ENCODE results near the gene RAD51B. TPM values are rescaled to one million over a fixed set of nuclear protein-coding genes. Genes with fewer than 3 reads are reported as not detected.
A peak's percentile ranks its signal among the peaks of the same experiment; 100 is the strongest.

Gene RAD51B
- total and polyA plus RNA-seq, 4 experiments from 2014 or later, result 22.0 to 35.7 (median 31.4) TPM

- H3K36me3 Mint-ChIP-seq, result peaks cover 0 to 7% of the 10 kb centered on the region in 2 donors
- H3K9me3 Mint-ChIP-seq, result peaks cover 0 to 2% (median 0%) of the 10 kb centered on the region in 8 donors
- H3K36me3 ChIP-seq (ENCODE audit: insufficient read depth, low read length), result no peaks in the 10 kb centered on the region
- POLR2A ChIA-PET (ENCODE audit: partially characterized antibody), result interaction anchor here (1.5 kb wide), 1 partner anchor 11 kb away, joined by 10 read pairs; no protein-coding TSS in a partner anchor
- H3K4me1 ChIP-seq (ENCODE audit: insufficient read depth, low read length), result no peaks in the 10 kb centered on the region
- no peaks in the 10 kb centered on the region for H3K9me3 ChIP-seq (ENCODE audit: control insufficient read depth in 1 of 2, low read length in 2 of 2)
- H3K4me1 Mint-ChIP-seq, result peaks cover 12 to 19% (median 16%) of the 10 kb centered on the region in 4 donors
- H3K27me3 ChIP-seq (ENCODE audit: insufficient read depth, low read length), result no peaks in the 10 kb centered on the region
- no peak overlapping the region for H3K4me3 ChIP-seq (ENCODE audit: low read length in 2 of 2)
- CTCF ChIA-PET (ENCODE audit: partially characterized antibody), result no interaction called here
- no peaks in the 10 kb centered on the region for H3K27me3 Mint-ChIP-seq
- no peak overlapping the region for H3K27ac ChIP-seq (ENCODE audit: low read depth, low read length)
- peak overlapping the region in 4 of 7 donors; percentile 14 to 42 (median 30) for H3K27ac Mint-ChIP-seq
- intact Hi-C loops (cut with micrococcal nuclease), result no loop called here
- peak overlapping the region in 1 of 8 donors; percentile 25 for H3K4me3 Mint-ChIP-seq
- DNase-seq, result peak in 1 of 5 donors; percentile 22
Measured at GRCh38 chr14:68495101-68496039, 675.8 kb downstream of the RAD51B start.

GRCh38 chr14:68497011-68497410 is 677.4 kb downstream of the RAD51B start:
- peaks cover 14 to 19% (median 16%) of the 10 kb centered on the region in 4 donors for H3K4me1 Mint-ChIP-seq
- no peak overlapping the region for H3K27ac ChIP-seq (ENCODE audit: low read depth, low read length)
- no peaks in the 10 kb centered on the region for H3K27me3 Mint-ChIP-seq
- peak overlapping the region in 1 of 7 donors; percentile 49 for H3K27ac Mint-ChIP-seq
- H3K4me3 Mint-ChIP-seq, result no peak overlapping the region
- CTCF ChIA-PET (ENCODE audit: partially characterized antibody), result interaction anchor here (0.6 kb wide), 1 partner anchor 634 kb away, joined by 4 read pairs; no protein-coding TSS in a partner anchor
- H3K36me3 Mint-ChIP-seq, result peaks cover 0 to 7% of the 10 kb centered on the region in 2 donors
- POLR2A ChIA-PET (ENCODE audit: partially characterized antibody), result interaction anchor here (1.2 kb wide), 1 partner anchor 9 kb away, joined by 3 read pairs; no protein-coding TSS in a partner anchor
- DNase-seq, result no peak
- no peak overlapping the region for H3K4me3 ChIP-seq (ENCODE audit: low read length in 2 of 2)
- no peaks in the 10 kb centered on the region for H3K27me3 ChIP-seq (ENCODE audit: insufficient read depth, low read length)
- H3K36me3 ChIP-seq (ENCODE audit: insufficient read depth, low read length), result no peaks in the 10 kb centered on the region
- H3K4me1 ChIP-seq (ENCODE audit: insufficient read depth, low read length), result no peaks in the 10 kb centered on the region
- peaks cover 0 to 2% (median 0%) of the 10 kb centered on the region in 8 donors for H3K9me3 Mint-ChIP-seq
- H3K9me3 ChIP-seq (ENCODE audit: control insufficient read depth in 1 of 2, low read length in 2 of 2), result no peaks in the 10 kb centered on the region
- intact Hi-C loops (cut with micrococcal nuclease), result no loop called here

GRCh38 chr14:68499451-68499850 is 679.9 kb downstream of the RAD51B start:
- H3K4me1 Mint-ChIP-seq, result peaks cover 14 to 22% (median 20%) of the 10 kb centered on the region in 4 donors
- no peak overlapping the region for H3K27ac ChIP-seq (ENCODE audit: low read depth, low read length)
- peak overlapping the region in 2 of 7 donors; percentile 32 to 47 for H3K27ac Mint-ChIP-seq
- intact Hi-C loops (cut with micrococcal nuclease), result no loop called here
- H3K27me3 ChIP-seq (ENCODE audit: insufficient read depth, low read length), result no peaks in the 10 kb centered on the region
- no peaks in the 10 kb centered on the region for H3K36me3 ChIP-seq (ENCODE audit: insufficient read depth, low read length)
- ChIA-PET CTCF (ENCODE audit: partially characterized antibody) (no interaction called here), POLR2A (ENCODE audit: partially characterized antibody) (no interaction called here)
- H3K36me3 Mint-ChIP-seq, result peaks cover 0 to 7% of the 10 kb centered on the region in 2 donors
- no peak overlapping the region for H3K4me3 ChIP-seq (ENCODE audit: low read length in 2 of 2)
- H3K9me3 ChIP-seq (ENCODE audit: control insufficient read depth in 1 of 2, low read length in 2 of 2), result no peaks in the 10 kb centered on the region
- no peaks in the 10 kb centered on the region for H3K4me1 ChIP-seq (ENCODE audit: insufficient read depth, low read length)
- H3K4me3 Mint-ChIP-seq, result no peak overlapping the region
- DNase-seq, result no peak
- no peaks in the 10 kb centered on the region for H3K27me3 Mint-ChIP-seq
- peaks cover 0 to 2% (median 0%) of the 10 kb centered on the region in 8 donors for H3K9me3 Mint-ChIP-seq

GRCh38 chr14:68501171-68501570 is 681.6 kb downstream of the RAD51B start:
- ChIA-PET POLR2A (ENCODE audit: partially characterized antibody) (no interaction called here), CTCF (ENCODE audit: partially characterized antibody) (no interaction called here)
- Mint-ChIP-seq H3K4me1 (peaks cover 16 to 25% (median 23%) of the 10 kb centered on the region in 4 donors), H3K4me3 (no peak overlapping the region), H3K27ac (no peak overlapping the region), H3K36me3 (peaks cover 0 to 7% of the 10 kb centered on the region in 2 donors), H3K9me3 (peaks cover 0 to 2% (median 0%) of the 10 kb centered on the region in 8 donors), H3K27me3 (no peaks in the 10 kb centered on the region)
- no peaks in the 10 kb centered on the region for H3K36me3 ChIP-seq (ENCODE audit: insufficient read depth, low read length)
- no peak for DNase-seq
- intact Hi-C loops (cut with micrococcal nuclease), result loop anchor here (10.0 kb wide), 1 partner anchor 216 kb away; no protein-coding TSS in a partner anchor
- peaks cover 15% of the 10 kb centered on the region for H3K4me1 ChIP-seq (ENCODE audit: insufficient read depth, low read length)
- H3K9me3 ChIP-seq (ENCODE audit: control insufficient read depth in 1 of 2, low read length in 2 of 2), result no peaks in the 10 kb centered on the region
- H3K27ac ChIP-seq (ENCODE audit: low read depth, low read length), result no peak overlapping the region
- no peak overlapping the region for H3K4me3 ChIP-seq (ENCODE audit: low read length in 2 of 2)
- no peaks in the 10 kb centered on the region for H3K27me3 ChIP-seq (ENCODE audit: insufficient read depth, low read length)

- DNase-seq, result no peak
- Histone ChIP-seq H3K9me3 (ENCODE audit: control insufficient read depth in 1 of 2, low read length in 2 of 2) (no peaks in the 10 kb centered on the region), H3K4me1 (ENCODE audit: insufficient read depth, low read length) (peaks cover 20% of the 10 kb centered on the region), H3K27ac (ENCODE audit: low read depth, low read length) (no peak overlapping the region), H3K36me3 (ENCODE audit: insufficient read depth, low read length) (no peaks in the 10 kb centered on the region), H3K4me3 (ENCODE audit: low read length in 2 of 2) (no peak overlapping the region), H3K27me3 (ENCODE audit: insufficient read depth, low read length) (no peaks in the 10 kb centered on the region)
- no peaks in the 10 kb centered on the region for H3K27me3 Mint-ChIP-seq
- ChIA-PET POLR2A (ENCODE audit: partially characterized antibody) (no interaction called here), CTCF (ENCODE audit: partially characterized antibody) (no interaction called here)
- H3K4me3 Mint-ChIP-seq, result no peak overlapping the region
- peaks cover 0 to 4% of the 10 kb centered on the region in 2 donors for H3K36me3 Mint-ChIP-seq
- peaks cover 0 to 2% (median 0%) of the 10 kb centered on the region in 8 donors for H3K9me3 Mint-ChIP-seq
- intact Hi-C loops (cut with micrococcal nuclease), result loop anchor here (10.0 kb wide), 1 partner anchor 217 kb away; no protein-coding TSS in a partner anchor
- peaks cover 17 to 30% (median 26%) of the 10 kb centered on the region in 4 donors for H3K4me1 Mint-ChIP-seq
- no peak overlapping the region for H3K27ac Mint-ChIP-seq
Measured at GRCh38 chr14:68501614-68502052, 682.1 kb downstream of the RAD51B start.

GRCh38 chr14:68502230-68502629 is 682.7 kb downstream of the RAD51B start:
- CTCF ChIA-PET (ENCODE audit: partially characterized antibody), result no interaction called here
- peaks cover 26% of the 10 kb centered on the region for H3K4me1 ChIP-seq (ENCODE audit: insufficient read depth, low read length)
- no peak overlapping the region for H3K4me3 Mint-ChIP-seq
- no peak for DNase-seq
- peaks cover 0 to 2% (median 0%) of the 10 kb centered on the region in 8 donors for H3K9me3 Mint-ChIP-seq
- no peaks in the 10 kb centered on the region for H3K36me3 ChIP-seq (ENCODE audit: insufficient read depth, low read length)
- H3K27ac Mint-ChIP-seq, result peak overlapping the region in 1 of 7 donors; percentile 6
- H3K27me3 ChIP-seq (ENCODE audit: insufficient read depth, low read length), result no peaks in the 10 kb centered on the region
- no peak overlapping the region for H3K4me3 ChIP-seq (ENCODE audit: low read length in 2 of 2)
- peaks cover 0 to 4% of the 10 kb centered on the region in 2 donors for H3K36me3 Mint-ChIP-seq
- H3K27me3 Mint-ChIP-seq, result no peaks in the 10 kb centered on the region
- POLR2A ChIA-PET (ENCODE audit: partially characterized antibody), result no interaction called here
- intact Hi-C loops (cut with micrococcal nuclease), result loop anchor here (10.0 kb wide), 1 partner anchor 217 kb away; no protein-coding TSS in a partner anchor
- peaks cover 23 to 36% (median 31%) of the 10 kb centered on the region in 4 donors for H3K4me1 Mint-ChIP-seq
- H3K9me3 ChIP-seq (ENCODE audit: control insufficient read depth in 1 of 2, low read length in 2 of 2), result no peaks in the 10 kb centered on the region
- H3K27ac ChIP-seq (ENCODE audit: low read depth, low read length), result no peak overlapping the region

Measured in CD4-positive, alpha-beta memory T cell (primary cell).